ENCODE measurements around the gene RBM47.
"Not testable (repeated sequence)": the region's sequence is repeated elsewhere in the genome, so short reads cannot be mapped to it uniquely, and the experiment has no call there.

RBM47 gene

GRCh38 chr4:40524366-40525041, 105.2 kb downstream of the RBM47 start:
- no peak for DNase-seq

- no peak for DNase-seq
Measured at GRCh38 chr4:40523581-40523980, 106.1 kb downstream of the RBM47 start.

GRCh38 chr4:40521957-40522356, 107.7 kb downstream of the RBM47 start:
- no peak for DNase-seq

- DNase-seq: no peak
Measured at GRCh38 chr4:40520533-40520932, 109.1 kb downstream of the RBM47 start.

GRCh38 chr4:40517081-40517480, 112.6 kb downstream of the RBM47 start:
- not testable (repeated sequence) for DNase-seq

- DNase-seq: no peak
Measured at GRCh38 chr4:40516651-40517050, 113.0 kb downstream of the RBM47 start.

GRCh38 chr4:40515398-40516293, 114.0 kb downstream of the RBM47 start:
- DNase-seq: no peak

GRCh38 chr4:40515037-40515397, 114.6 kb downstream of the RBM47 start:
- no peak for DNase-seq

GRCh38 chr4:40514497-40514951, 115.1 kb downstream of the RBM47 start:
- DNase-seq: peak; percentile 9

GRCh38 chr4:40511036-40511614, 118.5 kb downstream of the RBM47 start:
- DNase-seq: no peak

GRCh38 chr4:40507977-40508376, 121.7 kb downstream of the RBM47 start:
- no peak for DNase-seq

GRCh38 chr4:40506492-40506891, 123.2 kb downstream of the RBM47 start:
- no peak for DNase-seq

GRCh38 chr4:40506066-40506465, 123.6 kb downstream of the RBM47 start:
- DNase-seq: no peak

- DNase-seq: no peak
Measured at GRCh38 chr4:40502934-40503333, 126.7 kb downstream of the RBM47 start.

GRCh38 chr4:40502220-40502619, 127.4 kb downstream of the RBM47 start:
- no peak for DNase-seq

GRCh38 chr4:40500781-40501180, 128.9 kb downstream of the RBM47 start:
- no peak for DNase-seq

- no peak for DNase-seq
Measured at GRCh38 chr4:40493160-40493559, 136.5 kb downstream of the RBM47 start.

- no peak for DNase-seq
Measured at GRCh38 chr4:40492691-40493090, 137.0 kb downstream of the RBM47 start.

GRCh38 chr4:40490481-40490880, 139.2 kb downstream of the RBM47 start:
- no peak for DNase-seq

- no peak for DNase-seq
Measured at GRCh38 chr4:40489961-40490360, 139.7 kb downstream of the RBM47 start.

- DNase-seq: no peak
Measured at GRCh38 chr4:40486534-40486933, 143.1 kb downstream of the RBM47 start.

GRCh38 chr4:40484346-40485090, 145.1 kb downstream of the RBM47 start:
- no peak for DNase-seq

GRCh38 chr4:40482985-40483647, 146.5 kb downstream of the RBM47 start:
- DNase-seq: no peak

All from NCI-H146 (cell line).